Measurements from ENCODE around the gene TCP11L1.

Gene TCP11L1

DNA sequence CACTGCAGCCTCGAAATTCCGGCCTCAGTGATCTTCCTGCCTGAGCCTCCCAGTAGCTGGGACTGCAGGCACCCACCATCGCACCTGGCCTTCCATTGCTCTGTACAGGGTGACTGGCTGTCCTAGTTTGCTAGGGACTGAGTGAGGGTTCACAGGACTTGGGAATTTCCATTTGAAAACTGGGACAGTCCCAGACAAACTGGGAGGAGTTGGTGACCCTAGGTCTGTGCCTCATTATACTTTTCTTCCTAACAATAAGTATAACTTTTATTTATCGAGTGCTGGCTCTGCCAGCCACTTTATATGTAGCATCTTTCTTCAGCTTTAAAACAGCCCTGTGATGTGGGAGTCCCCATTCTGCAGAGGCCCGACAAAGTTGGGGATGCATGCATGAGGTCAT lies 25.5 kb downstream of the TCP11L1 start:
- DNase-seq: no peak
- H3K36me3 Mint-ChIP-seq (ENCODE audit: low read depth): peaks cover 37% of the 10 kb centered on the region
- no peak overlapping the region for H3K4me3 Mint-ChIP-seq
- no peaks in the 10 kb centered on the region for H3K9me3 Mint-ChIP-seq
- H3K27ac Mint-ChIP-seq: peak overlapping the region; percentile 95
- TF ChIP-seq, protein P1, sequence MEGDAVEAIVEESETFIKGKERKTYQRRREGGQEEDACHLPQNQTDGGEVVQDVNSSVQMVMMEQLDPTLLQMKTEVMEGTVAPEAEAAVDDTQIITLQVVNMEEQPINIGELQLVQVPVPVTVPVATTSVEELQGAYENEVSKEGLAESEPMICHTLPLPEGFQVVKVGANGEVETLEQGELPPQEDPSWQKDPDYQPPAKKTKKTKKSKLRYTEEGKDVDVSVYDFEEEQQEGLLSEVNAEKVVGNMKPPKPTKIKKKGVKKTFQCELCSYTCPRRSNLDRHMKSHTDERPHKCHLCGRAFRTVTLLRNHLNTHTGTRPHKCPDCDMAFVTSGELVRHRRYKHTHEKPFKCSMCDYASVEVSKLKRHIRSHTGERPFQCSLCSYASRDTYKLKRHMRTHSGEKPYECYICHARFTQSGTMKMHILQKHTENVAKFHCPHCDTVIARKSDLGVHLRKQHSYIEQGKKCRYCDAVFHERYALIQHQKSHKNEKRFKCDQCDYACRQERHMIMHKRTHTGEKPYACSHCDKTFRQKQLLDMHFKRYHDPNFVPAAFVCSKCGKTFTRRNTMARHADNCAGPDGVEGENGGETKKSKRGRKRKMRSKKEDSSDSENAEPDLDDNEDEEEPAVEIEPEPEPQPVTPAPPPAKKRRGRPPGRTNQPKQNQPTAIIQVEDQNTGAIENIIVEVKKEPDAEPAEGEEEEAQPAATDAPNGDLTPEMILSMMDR (IDR thresholded peaks at IDR 0.05): no peak
- peaks cover 24% of the 10 kb centered on the region for H3K4me1 Mint-ChIP-seq
- H3K27me3 Mint-ChIP-seq (ENCODE audit: low read depth, poor library complexity): peaks cover 6% of the 10 kb centered on the region

DNA sequence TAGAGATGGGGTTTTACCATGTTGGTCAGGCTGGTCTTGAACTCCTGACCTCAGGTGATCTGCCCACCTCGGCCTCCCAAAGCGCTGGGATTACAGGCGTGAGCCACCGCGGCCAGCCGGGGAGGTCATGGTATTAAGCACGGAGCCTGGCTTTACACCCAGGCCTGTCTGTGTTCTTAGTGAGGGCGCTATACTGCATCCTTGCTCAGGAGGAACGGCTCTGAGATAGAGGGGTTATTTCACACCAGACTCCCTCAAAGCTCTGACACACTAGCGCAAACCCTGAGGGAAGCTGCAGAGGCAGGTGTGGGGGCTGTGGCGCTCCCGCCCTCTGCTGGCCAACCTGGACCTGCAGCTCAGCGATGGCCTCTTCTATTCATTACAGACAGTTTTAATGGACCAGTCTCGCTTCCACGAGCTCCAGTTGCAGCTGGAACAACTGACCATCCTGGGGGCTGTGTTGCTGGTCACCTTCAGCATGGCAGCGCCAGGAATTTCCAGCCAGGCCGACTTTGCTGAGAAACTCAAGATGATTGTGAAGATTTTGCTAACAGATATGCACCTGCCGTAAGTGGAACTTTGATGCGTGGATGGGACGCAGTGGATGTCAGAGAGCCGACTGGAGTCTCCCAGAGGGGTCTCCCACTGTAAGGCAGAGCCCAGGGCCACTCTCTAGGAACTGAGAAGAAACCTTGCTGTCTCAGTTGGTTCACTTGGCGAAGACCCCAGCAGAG lies 26.2 kb downstream of the TCP11L1 start:
- H3K4me3 Mint-ChIP-seq: no peak overlapping the region
- peak; percentile 75 for DNase-seq
- H3K27ac Mint-ChIP-seq: no peak overlapping the region
- H3K9me3 Mint-ChIP-seq: no peaks in the 10 kb centered on the region
- peaks cover 24% of the 10 kb centered on the region for H3K4me1 Mint-ChIP-seq
- peaks cover 6% of the 10 kb centered on the region for H3K27me3 Mint-ChIP-seq (ENCODE audit: low read depth, poor library complexity)
- H3K36me3 Mint-ChIP-seq (ENCODE audit: low read depth): peaks cover 41% of the 10 kb centered on the region
- TF ChIP-seq, protein P1 (IDR thresholded peaks at IDR 0.05): peak; percentile 88

DNA sequence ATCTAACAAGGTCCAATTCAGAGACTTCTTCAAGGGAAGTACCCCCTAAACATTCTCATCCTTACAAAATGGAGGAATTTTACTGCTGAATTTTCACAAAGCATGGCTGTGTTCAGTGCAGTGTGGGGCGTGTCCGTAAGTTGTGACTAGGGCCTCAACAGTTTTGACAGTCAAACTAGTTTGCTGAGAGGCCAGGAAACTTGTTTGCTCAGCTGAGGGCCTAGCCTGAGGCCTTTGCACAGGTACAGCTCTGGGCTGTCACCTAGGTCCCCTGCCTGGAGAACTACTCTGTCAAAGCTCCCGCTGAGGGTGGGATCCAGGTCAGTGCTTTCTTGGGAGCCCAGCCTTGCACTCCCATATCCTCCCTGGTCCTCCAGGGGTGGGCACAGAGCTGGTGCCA lies 27.9 kb downstream of the TCP11L1 start:
- no peak for DNase-seq
- TF ChIP-seq, protein P1 (IDR thresholded peaks at IDR 0.05): no peak
- Mint-ChIP-seq H3K27ac (no peak overlapping the region), H3K27me3 (ENCODE audit: low read depth, poor library complexity) (peaks cover 6% of the 10 kb centered on the region), H3K4me3 (no peak overlapping the region), H3K4me1 (peaks cover 26% of the 10 kb centered on the region), H3K9me3 (no peaks in the 10 kb centered on the region), H3K36me3 (ENCODE audit: low read depth) (peaks cover 56% of the 10 kb centered on the region)

DNA sequence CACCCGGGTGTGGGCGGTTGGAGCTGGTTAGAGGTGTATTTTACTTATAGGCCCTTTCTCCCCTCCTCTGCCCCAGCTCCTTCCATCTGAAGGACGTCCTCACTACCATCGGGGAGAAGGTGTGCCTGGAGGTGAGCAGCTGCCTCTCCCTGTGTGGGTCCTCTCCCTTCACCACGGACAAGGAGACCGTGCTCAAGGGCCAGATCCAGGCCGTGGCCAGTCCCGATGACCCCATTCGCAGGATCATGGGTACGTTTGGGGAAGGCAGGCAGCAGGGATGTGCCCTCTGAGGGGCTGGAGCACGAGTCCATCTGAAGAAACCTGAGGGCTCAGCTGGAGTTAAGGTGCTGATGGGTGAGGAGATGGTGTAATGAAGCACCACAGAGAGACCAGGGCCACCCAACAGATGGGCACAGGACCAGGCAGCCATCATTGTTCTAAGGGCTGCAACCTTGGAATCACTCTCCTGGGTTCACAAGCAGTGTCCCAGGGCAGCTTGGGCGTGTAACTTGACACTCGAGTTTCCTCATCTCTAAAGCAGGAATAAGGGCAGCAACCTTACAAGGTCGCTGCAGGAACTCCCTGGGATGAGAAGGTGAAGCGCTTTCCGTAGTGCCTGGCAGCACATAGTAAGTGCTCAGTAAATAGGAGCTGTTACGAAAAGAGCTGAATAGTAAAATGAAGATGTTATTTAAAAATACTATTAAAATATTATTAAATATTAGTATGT lies 29.4 kb downstream of the TCP11L1 start:
- Mint-ChIP-seq H3K27me3 (ENCODE audit: low read depth, poor library complexity) (peaks cover 4% of the 10 kb centered on the region), H3K4me1 (peaks cover 32% of the 10 kb centered on the region), H3K4me3 (no peak overlapping the region), H3K9me3 (no peaks in the 10 kb centered on the region), H3K36me3 (ENCODE audit: low read depth) (peaks cover 58% of the 10 kb centered on the region), H3K27ac (peak overlapping the region; percentile 64)
- no peak for DNase-seq
- TF ChIP-seq, protein P1 (IDR thresholded peaks at IDR 0.05): no peak

DNA sequence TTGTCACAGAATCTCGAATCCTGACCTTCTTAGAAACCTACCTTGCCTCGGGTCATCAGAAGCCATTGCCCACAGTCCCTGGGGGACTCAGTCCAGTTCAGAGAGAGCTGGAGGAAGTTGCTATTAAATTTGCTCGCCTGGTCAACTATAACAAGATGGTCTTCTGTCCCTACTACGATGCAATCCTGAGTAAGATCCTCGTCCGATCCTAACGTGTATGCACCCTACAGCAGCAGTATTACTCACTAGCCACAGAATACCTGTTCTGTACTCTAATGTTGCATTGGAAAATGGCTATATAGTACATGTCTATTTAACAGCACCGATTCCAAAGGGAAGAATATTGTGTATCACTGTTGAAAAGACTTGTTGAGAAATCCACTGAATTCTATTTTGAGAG lies 33.1 kb downstream of the TCP11L1 start:
- Mint-ChIP-seq H3K9me3 (peaks cover 4% of the 10 kb centered on the region), H3K4me3 (no peak overlapping the region), H3K27ac (no peak overlapping the region), H3K27me3 (ENCODE audit: low read depth, poor library complexity) (no peaks in the 10 kb centered on the region), H3K4me1 (peaks cover 17% of the 10 kb centered on the region), H3K36me3 (ENCODE audit: low read depth) (peaks cover 85% of the 10 kb centered on the region)
- no peak for DNase-seq
- TF ChIP-seq, protein P1 (IDR thresholded peaks at IDR 0.05): no peak
